Subcutaneous abdominal adipose tissue (tissue), 5 donors: ENCODE data around the gene BICDL1.
"Not testable (repeated sequence)": the region's sequence is repeated elsewhere in the genome, so short reads cannot be mapped to it uniquely, and the experiment has no call there.

Experiments
- H3K27ac ChIP-seq: one replicate; pipeline ENCODE4 v1.7.0; 2013; ENCODE audit warnings: low read depth, mild to moderate bottlenecking, inconsistent platforms, low read length, moderate library complexity
- H3K27me3 ChIP-seq, 5 donors: one replicate each; pipeline ENCODE4 v1.7.0; 2013; ENCODE audit warnings: low read length in 5 of 5, inconsistent platforms in 1 of 5; ENCODE audit not compliant: control insufficient read depth in 5 of 5, insufficient read depth in 4 of 5
- H3K36me3 ChIP-seq, 5 donors: one replicate each; pipeline ENCODE4 v1.7.0; 2013; ENCODE audit warnings: low read length in 5 of 5; ENCODE audit not compliant: control insufficient read depth in 5 of 5, insufficient read depth in 5 of 5
- H3K4me1 ChIP-seq, 5 donors: one replicate each; pipeline ENCODE4 v1.7.0; 2013; ENCODE audit warnings: low read length in 5 of 5, mild to moderate bottlenecking in 3 of 5, moderate library complexity in 1 of 5; ENCODE audit not compliant: control insufficient read depth in 5 of 5, insufficient read depth in 5 of 5
- H3K4me3 ChIP-seq, 5 donors: one replicate each; pipeline ENCODE4 v1.7.0; 2013; ENCODE audit warnings: low read length in 5 of 5, low read depth in 1 of 5
- H3K9ac ChIP-seq, 5 donors: one replicate each; pipeline ENCODE4 v1.7.0; 2013; ENCODE audit warnings: low read length in 5 of 5, mild to moderate bottlenecking in 4 of 5, moderate library complexity in 3 of 5
- H3K9me3 ChIP-seq, 5 donors: one replicate each; pipeline ENCODE4 v1.7.0; 2013; ENCODE audit warnings: low read length in 5 of 5; ENCODE audit not compliant: control insufficient read depth in 5 of 5
- donor health status: healthy.
- donor health status: healthy.
- donor health status: healthy.
- donor health status: healthy.
- donor health status: healthy.

The BICDL1 gene

DNA sequence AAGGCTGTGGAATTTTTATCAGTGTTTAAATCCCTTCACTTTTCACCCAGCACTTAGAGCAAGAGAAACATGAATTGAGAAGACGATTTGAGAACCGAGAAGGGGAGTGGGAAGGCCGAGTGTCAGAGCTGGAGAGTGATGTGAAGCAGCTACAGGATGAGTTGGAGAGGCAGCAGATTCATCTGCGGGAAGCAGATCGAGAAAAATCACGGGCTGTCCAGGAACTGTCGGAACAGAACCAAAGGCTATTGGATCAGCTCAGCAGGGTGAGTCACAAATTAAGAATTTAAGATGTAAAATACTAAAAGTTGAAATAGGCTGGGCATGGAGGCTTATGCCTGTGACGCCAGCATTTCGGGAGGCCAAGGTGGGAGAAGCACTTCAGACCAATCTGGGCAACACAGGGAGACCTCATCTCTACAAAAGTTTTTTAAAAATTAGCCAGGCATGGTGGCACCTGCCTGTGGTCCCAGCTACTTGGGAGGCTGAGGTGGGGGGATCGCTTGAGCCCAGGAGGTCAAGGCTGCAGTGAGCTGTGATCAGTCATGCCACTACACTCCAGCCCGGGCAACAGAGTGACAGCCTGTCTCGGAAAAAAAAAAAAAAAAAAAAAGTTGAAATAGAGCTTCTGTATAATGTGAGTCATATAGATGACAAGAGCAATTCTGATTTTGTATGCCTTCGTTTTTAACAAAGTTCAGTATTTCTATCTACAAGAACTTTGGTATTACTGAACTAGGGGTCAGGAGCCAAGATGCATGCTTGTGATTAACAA lies 9.6 kb downstream of the BICDL1 start:
- Histone ChIP-seq H3K9me3 (no peaks in the 10 kb centered on the region), H3K27ac (no peak overlapping the region), H3K4me3 (no peak overlapping the region), H3K9ac (no peak overlapping the region), H3K4me1 (no peaks in the 10 kb centered on the region), H3K27me3 (peaks cover 0 to 6% (median 2%) of the 10 kb centered on the region in 5 donors), H3K36me3 (no peaks in the 10 kb centered on the region)

GRCh38 chr12:120000556-120000955 lies 11.5 kb downstream of the BICDL1 start:
- Histone ChIP-seq H3K27ac (no peak overlapping the region), H3K4me3 (no peak overlapping the region), H3K4me1 (no peaks in the 10 kb centered on the region), H3K36me3 (no peaks in the 10 kb centered on the region), H3K9me3 (no peaks in the 10 kb centered on the region), H3K27me3 (peaks cover 0 to 12% (median 2%) of the 10 kb centered on the region in 5 donors), H3K9ac (no peak overlapping the region)

GRCh38 chr12:120006258-120006975 lies 17.4 kb downstream of the BICDL1 start:
- H3K27me3 ChIP-seq = peaks cover 0 to 8% (median 0%) of the 10 kb centered on the region in 5 donors
- no peaks in the 10 kb centered on the region for H3K36me3 ChIP-seq
- H3K9me3 ChIP-seq = no peaks in the 10 kb centered on the region
- H3K27ac ChIP-seq = no peak overlapping the region
- H3K9ac ChIP-seq = no peak overlapping the region
- no peaks in the 10 kb centered on the region for H3K4me1 ChIP-seq
- H3K4me3 ChIP-seq = no peak overlapping the region

DNA sequence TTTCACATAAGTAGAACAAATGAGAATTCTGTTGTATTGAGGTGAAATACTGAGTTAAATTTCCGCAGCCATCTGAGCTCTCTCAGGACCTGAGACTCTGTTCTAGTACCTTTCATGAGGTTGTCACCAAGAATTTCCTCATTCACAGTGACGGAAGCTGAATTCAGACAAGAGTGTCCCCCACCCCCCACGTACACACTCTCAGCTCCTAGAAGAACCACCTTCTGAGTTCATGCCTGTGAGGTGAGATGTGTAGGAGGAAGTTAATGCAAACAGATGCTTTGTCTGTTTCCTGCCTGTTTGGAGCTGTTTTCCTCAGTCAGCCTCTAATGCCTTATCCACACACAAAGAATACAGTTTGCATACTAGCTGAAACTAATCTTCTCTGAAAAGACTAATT lies 18.2 kb downstream of the BICDL1 start:
- H3K27ac ChIP-seq = no peak overlapping the region
- no peaks in the 10 kb centered on the region for H3K36me3 ChIP-seq
- no peak overlapping the region for H3K4me3 ChIP-seq
- no peaks in the 10 kb centered on the region for H3K4me1 ChIP-seq
- no peak overlapping the region for H3K9ac ChIP-seq
- H3K9me3 ChIP-seq = no peaks in the 10 kb centered on the region
- H3K27me3 ChIP-seq = peaks cover 0 to 8% (median 0%) of the 10 kb centered on the region in 5 donors

GRCh38 chr12:120010661-120011230 lies 21.7 kb downstream of the BICDL1 start:
- Histone ChIP-seq H3K9ac (no peak overlapping the region), H3K9me3 (no peaks in the 10 kb centered on the region), H3K4me3 (no peak overlapping the region), H3K36me3 (no peaks in the 10 kb centered on the region), H3K4me1 (no peaks in the 10 kb centered on the region), H3K27me3 (peaks cover 0 to 3% (median 0%) of the 10 kb centered on the region in 5 donors), H3K27ac (no peak overlapping the region)

DNA sequence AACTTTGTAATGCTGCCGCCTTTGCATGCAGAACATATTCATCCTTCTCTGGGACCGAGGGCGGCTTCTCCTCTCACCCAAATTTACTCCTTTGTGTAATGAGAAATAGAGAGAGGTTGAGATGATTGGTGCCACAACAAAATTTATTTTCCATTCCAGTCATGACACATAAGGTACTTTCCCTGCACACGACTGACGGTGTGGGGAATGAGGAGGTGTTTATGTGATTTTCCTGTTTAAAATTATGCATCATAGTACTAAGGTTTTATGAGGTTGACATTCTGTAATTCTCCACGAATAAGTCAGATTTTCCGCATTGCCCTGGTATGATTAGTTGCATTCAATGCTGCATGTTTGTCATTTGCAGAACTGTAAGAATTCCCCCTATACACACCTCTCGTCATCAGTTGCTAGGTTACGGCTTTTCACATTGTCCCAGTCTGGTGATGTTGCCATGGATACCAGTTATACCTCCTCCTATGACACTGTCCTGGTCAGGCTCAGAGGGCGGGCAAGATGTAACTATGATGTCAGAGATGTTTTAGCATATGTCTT lies 23.1 kb downstream of the BICDL1 start:
- Histone ChIP-seq H3K27me3 (peaks cover 0 to 3% (median 0%) of the 10 kb centered on the region in 5 donors), H3K4me3 (no peak overlapping the region), H3K9me3 (no peaks in the 10 kb centered on the region), H3K4me1 (no peaks in the 10 kb centered on the region), H3K27ac (no peak overlapping the region), H3K9ac (no peak overlapping the region), H3K36me3 (no peaks in the 10 kb centered on the region)

DNA sequence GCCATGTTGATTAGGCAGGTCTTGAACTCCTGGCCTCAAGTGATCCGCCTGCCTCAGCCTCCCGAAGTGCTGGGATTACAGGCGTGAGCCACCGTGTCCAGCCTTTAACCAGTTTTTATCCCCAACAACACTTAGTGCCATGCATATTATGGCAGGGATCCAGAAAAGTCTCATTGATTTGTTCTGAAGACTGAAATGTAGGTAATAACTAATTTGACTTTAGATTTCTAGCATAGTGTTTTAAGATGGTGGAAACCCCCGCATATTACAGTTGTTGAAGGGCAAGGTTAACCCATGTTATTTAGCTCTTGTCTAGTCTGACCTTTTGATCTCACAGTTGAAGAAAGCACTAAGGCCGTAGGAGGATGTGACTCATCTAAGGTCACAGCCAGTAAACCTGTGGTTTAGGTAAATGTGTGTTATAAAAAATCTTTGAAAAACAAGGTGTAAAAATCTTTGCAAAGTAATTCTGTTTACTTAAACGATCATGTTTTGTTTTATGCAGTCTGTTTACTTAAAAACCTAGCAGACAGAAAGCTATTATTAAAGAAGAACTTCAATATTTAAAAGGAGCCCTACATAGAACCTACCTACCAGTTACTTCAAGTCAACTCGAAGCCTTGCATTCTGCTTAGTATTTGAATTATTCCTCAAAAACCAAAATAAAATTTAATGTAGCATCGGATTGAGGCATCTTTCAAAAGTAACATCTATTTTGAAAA lies 24.8 kb downstream of the BICDL1 start:
- Histone ChIP-seq H3K36me3 (no peaks in the 10 kb centered on the region), H3K9me3 (no peaks in the 10 kb centered on the region), H3K9ac (no peak overlapping the region), H3K27me3 (peaks cover 0 to 3% (median 0%) of the 10 kb centered on the region in 5 donors), H3K4me1 (no peaks in the 10 kb centered on the region), H3K27ac (no peak overlapping the region), H3K4me3 (no peak overlapping the region)

- H3K36me3 ChIP-seq, H3K9ac ChIP-seq, H3K9me3 ChIP-seq, H3K4me3 ChIP-seq, H3K4me1 ChIP-seq, H3K27me3 ChIP-seq, H3K27ac ChIP-seq: not testable (repeated sequence)
Observed at GRCh38 chr12:120014381-120014735, 25.3 kb downstream of the BICDL1 start.

DNA sequence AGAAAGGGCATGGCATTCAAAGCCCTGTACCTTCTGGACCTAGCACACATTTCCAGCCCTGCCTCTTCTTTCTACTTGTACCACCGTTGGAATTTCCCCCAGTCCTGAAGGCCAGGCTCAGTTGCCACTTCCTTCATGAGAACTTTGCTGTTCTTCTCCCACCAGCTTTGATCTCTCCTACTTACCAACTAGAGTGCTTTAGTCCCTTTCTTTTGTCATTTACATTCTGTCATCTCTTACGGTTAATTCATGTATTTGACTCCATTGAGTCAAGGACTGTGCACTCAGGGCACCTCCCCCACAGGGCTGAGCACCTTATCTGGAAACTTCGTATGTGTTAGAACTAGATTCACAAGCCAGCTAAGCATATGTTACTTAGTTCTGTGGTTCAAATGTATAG lies 26.3 kb downstream of the BICDL1 start:
- peaks cover 0 to 3% (median 0%) of the 10 kb centered on the region in 5 donors for H3K27me3 ChIP-seq
- no peak overlapping the region for H3K4me3 ChIP-seq
- H3K27ac ChIP-seq = no peak overlapping the region
- no peaks in the 10 kb centered on the region for H3K9me3 ChIP-seq
- H3K9ac ChIP-seq = no peak overlapping the region
- no peaks in the 10 kb centered on the region for H3K36me3 ChIP-seq
- no peaks in the 10 kb centered on the region for H3K4me1 ChIP-seq
